Activated CD8-positive, alpha-beta memory T cell treated with anti-CD3 and anti-CD28 coated beads for 36 hours (primary cell): ENCODE measurements around the gene TCF19. TPM values are rescaled to one million over a fixed set of nuclear protein-coding genes. Genes with fewer than 3 reads are reported as not detected.
"Not testable (repeated sequence)": the region's sequence is repeated elsewhere in the genome, so short reads cannot be mapped to it uniquely, and the experiment has no call there.

Experiments
- CTCF ChIA-PET: fragments of 350-600 bp; sonication (Branson Sonifier 250); formaldehyde crosslinking; loops from one replicate; lab custom pipeline; 2021; ENCODE audit warnings: antibody characterized with exemption; lab: Charles Lee
- POLR2A ChIA-PET: fragments of 350-600 bp; sonication (Branson Sonifier 250); formaldehyde crosslinking; loops from one replicate; lab custom pipeline; 2021; ENCODE audit warnings: antibody characterized with exemption; lab: Charles Lee
- total RNA-seq, 2 experiments: library from RNA; stranded (reverse); gene quantifications; one replicate each; pipeline ENCODE4 v1.2.3, GENCODE V29; 2021

Gene TCF19
- total RNA-seq, 2 experiments from 2014 or later: 98.1 to 103 TPM

GRCh38 chr6:31154436-31154835, 4.0 kb upstream of the TCF19 start:
- ChIA-PET POLR2A (no interaction called here), CTCF (no interaction called here)

GRCh38 chr6:31156641-31157040, 1.7 kb upstream of the TCF19 start:
- CTCF ChIA-PET: no interaction called here
- POLR2A ChIA-PET: no interaction called here

- ChIA-PET CTCF (interaction anchor here (1.4 to 1.5 kb wide), 2 partner anchors 12 to 20 kb away, joined by 4 read pairs; no protein-coding TSS in a partner anchor), POLR2A (no interaction called here)
These were observed 763 bp upstream of the TCF19 start, which contains the start of gene CCHCR1 for GRCh38 chr6:31157513-31158139. Gene CCHCR1 (minus strand): TSS chr6:31157802. CDS start chr6:31157600, 202 bp downstream.

- ChIA-PET CTCF (interaction anchor here (0.5 to 1.3 kb wide), 3 partner anchors 32 to 208 kb away, joined by 3 to 5 read pairs (median 4); no protein-coding TSS in a partner anchor), POLR2A (interaction anchor here (0.5 kb wide), 1 partner anchor 544 kb away, joined by 10 read pairs; no protein-coding TSS in a partner anchor)
These were observed 770 bp downstream of the TCF19 start for GRCh38 chr6:31158863-31159855.

- POLR2A ChIA-PET: no interaction called here
- CTCF ChIA-PET: interaction anchor here (1.4 kb wide), 1 partner anchor 35 kb away, joined by 5 read pairs; no protein-coding TSS in a partner anchor
These were observed 3.1 kb downstream of the TCF19 start for GRCh38 chr6:31161216-31162126.

GRCh38 chr6:31162463-31163165, 4.2 kb downstream of the TCF19 start:
- ChIA-PET CTCF (no interaction called here), POLR2A (interaction anchor here (0.6 kb wide), 1 partner anchor 256 kb away, joined by 3 read pairs; no protein-coding TSS in a partner anchor)

GRCh38 chr6:31163922-31164321, 5.5 kb downstream of the TCF19 start:
- ChIA-PET POLR2A (no interaction called here), CTCF (no interaction called here)

- CTCF ChIA-PET, POLR2A ChIA-PET: not testable (repeated sequence)
These were observed 6.2 kb downstream of the TCF19 start for GRCh38 chr6:31164475-31165063.

GRCh38 chr6:31165064-31165832, 6.9 kb downstream of the TCF19 start:
- POLR2A ChIA-PET: interaction anchor here (0.7 kb wide), 1 partner anchor 10 kb away, joined by 3 read pairs; no protein-coding TSS in a partner anchor
- CTCF ChIA-PET: not testable (repeated sequence)

- ChIA-PET POLR2A (interaction anchor here (0.7 kb wide), 1 partner anchor 9 kb away, joined by 3 read pairs; no protein-coding TSS in a partner anchor), CTCF (interaction anchor here (0.9 kb wide), 1 partner anchor 201 kb away, joined by 3 read pairs; no protein-coding TSS in a partner anchor)
These were observed 7.6 kb downstream of the TCF19 start for GRCh38 chr6:31165986-31166385.

GRCh38 chr6:31168606-31169005, 10.2 kb downstream of the TCF19 start:
- POLR2A ChIA-PET: no interaction called here
- CTCF ChIA-PET: interaction anchor here (0.8 to 1.6 kb wide), 2 partner anchors 11 to 22 kb away, joined by 3 to 4 read pairs; partner anchors contain the start of genes CCHCR1 and TCF19

- POLR2A ChIA-PET: no interaction called here
- CTCF ChIA-PET: interaction anchor here (0.8 to 1.6 kb wide), 2 partner anchors 11 to 22 kb away, joined by 3 to 4 read pairs; partner anchors contain the start of genes CCHCR1 and TCF19
These were observed 10.9 kb downstream of the TCF19 start for GRCh38 chr6:31169123-31169857.

GRCh38 chr6:31169858-31170599, 11.6 kb downstream of the TCF19 start:
- POLR2A ChIA-PET: not testable (repeated sequence)
- CTCF ChIA-PET: interaction anchor here (1.6 kb wide), 1 partner anchor 12 kb away, joined by 4 read pairs; the partner anchor contains the start of genes CCHCR1 and TCF19

GRCh38 chr6:31170600-31170881, 12.2 kb downstream of the TCF19 start, which contains the start of gene POU5F1:
Gene POU5F1 (minus strand): TSS chr6:31170682. CDS start chr6:31170620, 62 bp downstream.
- ChIA-PET CTCF (no interaction called here), POLR2A (no interaction called here)

- POLR2A ChIA-PET: no interaction called here
These were observed 12.7 kb downstream of the TCF19 start for GRCh38 chr6:31170987-31171671.

More at GRCh38 chr6:31170987-31171671, 12.7 kb downstream of the TCF19 start:
- CTCF ChIA-PET: no interaction called here
